K562 (cell line): Measurements from ENCODE around the gene LRRC27. TPM values are rescaled to one million over a fixed set of nuclear protein-coding genes. Genes with fewer than 3 reads are reported as not detected.

Experiments
- FOS ChIP-seq: IDR thresholded peaks from 3 replicates; pipeline ENCODE4 v1.6.1; 2011; ENCODE audit not compliant: insufficient read length; ENCODE audit errors: extremely low read depth
- MYNN ChIP-seq, 2 experiments: sonication (generic); formaldehyde crosslinking in 1 of 2; IDR thresholded peaks; 2 replicates each; pipeline versions ENCODE4 v1.5.0 to v1.6.1; 2016 to 2020; ENCODE audit warnings: antibody characterized with exemption in 1 of 2, missing genetic modification reagents in 1 of 2
- POLR2AphosphoS5 ChIP-seq: IDR thresholded peaks from 2 replicates; pipeline ENCODE4 v1.6.1; 2011; ENCODE audit warnings: mild to moderate bottlenecking, low read depth, low read length, moderate library complexity; ENCODE audit not compliant: control insufficient read depth, insufficient read depth
- RB1 ChIP-seq: fragments of 450-650 bp; IDR thresholded peaks from 2 replicates; pipeline ENCODE4 v1.6.1; 2017; ENCODE audit warnings: low read depth, mild to moderate bottlenecking
- SMAD3 ChIP-seq: fragments of 450-650 bp; formaldehyde crosslinking; conservative IDR thresholded peaks from 2 replicates; pipeline ENCODE4 v1.4.0; 2020; ENCODE audit warnings: mild to moderate bottlenecking
- STAT5A ChIP-seq: IDR thresholded peaks from 2 replicates; pipeline ENCODE4 v1.6.1; 2012; ENCODE audit warnings: low read length, inconsistent platforms, borderline replicate concordance
- TGIF2 ChIP-seq: sonication (generic); formaldehyde crosslinking; IDR thresholded peaks from 2 replicates; pipeline ENCODE4 v1.8.1; 2022; ENCODE audit warnings: mild to moderate bottlenecking, missing genetic modification reagents, moderate library complexity
- WHSC1 ChIP-seq: IDR thresholded peaks from one replicate; pipeline ENCODE4 v1.6.1; 2012; ENCODE audit warnings: low read length, control low read depth, inconsistent platforms
- ZBTB7A ChIP-seq: IDR thresholded peaks from 2 replicates; pipeline ENCODE4 v1.6.1; 2011; ENCODE audit warnings: low read depth, mild to moderate bottlenecking, low read length, moderate library complexity, borderline replicate concordance; ENCODE audit not compliant: control insufficient read depth
- ZNF121 ChIP-seq: sonication (generic); formaldehyde crosslinking; conservative IDR thresholded peaks from 2 replicates; pipeline ENCODE4 v1.8.0; 2022; ENCODE audit warnings: missing genetic modification reagents
- ZNF263 ChIP-seq: sonication (generic); formaldehyde crosslinking; IDR thresholded peaks from 2 replicates; pipeline ENCODE4 v1.8.0; 2022; ENCODE audit warnings: mild to moderate bottlenecking, missing genetic modification reagents, borderline replicate concordance
- ZNF347 ChIP-seq: fragments of 450-650 bp; formaldehyde crosslinking; IDR thresholded peaks from 2 replicates; pipeline ENCODE4 v1.4.0; 2020; ENCODE audit warnings: low read depth, mild to moderate bottlenecking, moderate library complexity
- ZNF764 ChIP-seq: fragments of 250-450 bp; sonication (Bioruptor Pico); IDR thresholded peaks from 2 replicates; pipeline ENCODE4 v1.4.0; 2020; ENCODE audit warnings: low read depth, mild to moderate bottlenecking, moderate library complexity
- polyA plus RNA-seq, 8 experiments: library from polyadenylated mRNA; depleted of rRNA in 4 of 8; stranded (reverse) in 5 of 8; unstranded in 3 of 8; fragments of >200 nt; fragmentation: Nextera tagmentation in 2 of 8; fragmentation: Illumina TruSeq in 1 of 8; extraction: Ambion mirVana in 2 of 8; extraction: Trizol in 1 of 8; gene quantifications; 2 replicates each; pipeline versions ENCODE4 v1.2.1 to v1.2.3, GENCODE V29; 2011 to 2014; ENCODE audit warnings: inconsistent platforms in 1 of 8, missing spikeins in 1 of 8
- total RNA-seq, 7 experiments: library from RNA; depleted of rRNA in 6 of 7; stranded (reverse); fragments of >200 nt in 6 of 7; fragmentation: Illumina TruSeq in 2 of 7; extraction: Trizol in 2 of 7; gene quantifications; 2 replicates each; pipeline versions ENCODE4 v1.2.1 to v1.2.3, GENCODE V29; 2011 to 2021; ENCODE audit warnings: low replicate concordance in 1 of 7
- TF ChIP-seq, protein P1 (sequence below): fragments of 250-450 bp; sonication (Bioruptor Pico); IDR thresholded peaks from 2 replicates; pipeline ENCODE4 v1.8.0; 2021; ENCODE audit warnings: mild to moderate bottlenecking, moderate library complexity
- TF ChIP-seq, protein P2 (sequence below), 2 experiments: fragments of 450-650 bp; IDR thresholded peaks; 2 replicates each; pipeline ENCODE4 v1.6.1; 2018; ENCODE audit warnings: mild to moderate bottlenecking in 2 of 2, low read depth in 1 of 2; ENCODE audit not compliant: partially characterized antibody in 2 of 2
- TF ChIP-seq, protein P3 (sequence below): fragments of 450-650 bp; formaldehyde crosslinking; IDR thresholded peaks from 2 replicates; pipeline ENCODE4 v1.4.0; 2020; ENCODE audit warnings: mild to moderate bottlenecking

The LRRC27 gene
- total and polyA plus RNA-seq, 9 of the 15 experiments (the other 6 are each of a cell fraction or from before 2014, with no cell fraction given), result 0.10 to 2.7 (median 1.4) TPM

DNA sequence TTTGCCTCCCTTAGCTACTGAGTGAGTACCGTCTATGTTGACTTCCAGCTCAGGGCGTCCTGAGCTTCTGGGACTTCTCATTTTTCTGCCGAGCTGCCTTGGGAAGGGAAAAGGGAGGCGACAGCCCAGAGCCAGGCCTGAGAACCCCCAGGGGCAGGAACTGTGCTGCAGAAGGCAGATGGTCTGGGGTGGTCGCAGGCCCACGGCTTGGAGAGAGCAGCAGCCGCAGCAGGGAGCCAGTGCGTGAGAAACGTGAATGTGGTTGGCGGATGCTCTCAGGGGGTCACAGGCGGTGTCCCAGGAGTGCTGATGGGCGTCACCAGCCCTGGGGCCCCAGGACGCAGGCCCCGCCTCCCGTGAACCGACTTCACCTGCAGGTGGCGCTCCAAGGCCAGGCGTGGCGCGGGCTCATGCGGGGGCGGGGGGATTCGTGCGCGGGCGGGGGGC, 55.8 kb downstream of the LRRC27 start (continued):
- TF ChIP-seq, protein P1, sequence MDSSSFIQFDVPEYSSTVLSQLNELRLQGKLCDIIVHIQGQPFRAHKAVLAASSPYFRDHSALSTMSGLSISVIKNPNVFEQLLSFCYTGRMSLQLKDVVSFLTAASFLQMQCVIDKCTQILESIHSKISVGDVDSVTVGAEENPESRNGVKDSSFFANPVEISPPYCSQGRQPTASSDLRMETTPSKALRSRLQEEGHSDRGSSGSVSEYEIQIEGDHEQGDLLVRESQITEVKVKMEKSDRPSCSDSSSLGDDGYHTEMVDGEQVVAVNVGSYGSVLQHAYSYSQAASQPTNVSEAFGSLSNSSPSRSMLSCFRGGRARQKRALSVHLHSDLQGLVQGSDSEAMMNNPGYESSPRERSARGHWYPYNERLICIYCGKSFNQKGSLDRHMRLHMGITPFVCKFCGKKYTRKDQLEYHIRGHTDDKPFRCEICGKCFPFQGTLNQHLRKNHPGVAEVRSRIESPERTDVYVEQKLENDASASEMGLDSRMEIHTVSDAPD (CRISPR knock-in tag), result no peak
- TF ChIP-seq SMAD3 (no peak), POLR2AphosphoS5 (no peak), ZBTB7A (peak; percentile 90), FOS (no peak), RB1 (0 out of 2 replicates have a peak, but pooled peaks have one; percentile 21), ZNF764 (CRISPR knock-in tag) (no peak), ZNF121 (CRISPR knock-in tag) (no peak), WHSC1 (no peak), MYNN (IDR thresholded peaks at IDR 0.05) (no peak), MYNN (CRISPR knock-in tag; IDR thresholded peaks at IDR 0.05) (no peak), STAT5A (no peak), ZNF263 (CRISPR knock-in tag) (no peak), TGIF2 (no peak), ZNF347 (CRISPR knock-in tag) (no peak)
- TF ChIP-seq, protein P2, sequence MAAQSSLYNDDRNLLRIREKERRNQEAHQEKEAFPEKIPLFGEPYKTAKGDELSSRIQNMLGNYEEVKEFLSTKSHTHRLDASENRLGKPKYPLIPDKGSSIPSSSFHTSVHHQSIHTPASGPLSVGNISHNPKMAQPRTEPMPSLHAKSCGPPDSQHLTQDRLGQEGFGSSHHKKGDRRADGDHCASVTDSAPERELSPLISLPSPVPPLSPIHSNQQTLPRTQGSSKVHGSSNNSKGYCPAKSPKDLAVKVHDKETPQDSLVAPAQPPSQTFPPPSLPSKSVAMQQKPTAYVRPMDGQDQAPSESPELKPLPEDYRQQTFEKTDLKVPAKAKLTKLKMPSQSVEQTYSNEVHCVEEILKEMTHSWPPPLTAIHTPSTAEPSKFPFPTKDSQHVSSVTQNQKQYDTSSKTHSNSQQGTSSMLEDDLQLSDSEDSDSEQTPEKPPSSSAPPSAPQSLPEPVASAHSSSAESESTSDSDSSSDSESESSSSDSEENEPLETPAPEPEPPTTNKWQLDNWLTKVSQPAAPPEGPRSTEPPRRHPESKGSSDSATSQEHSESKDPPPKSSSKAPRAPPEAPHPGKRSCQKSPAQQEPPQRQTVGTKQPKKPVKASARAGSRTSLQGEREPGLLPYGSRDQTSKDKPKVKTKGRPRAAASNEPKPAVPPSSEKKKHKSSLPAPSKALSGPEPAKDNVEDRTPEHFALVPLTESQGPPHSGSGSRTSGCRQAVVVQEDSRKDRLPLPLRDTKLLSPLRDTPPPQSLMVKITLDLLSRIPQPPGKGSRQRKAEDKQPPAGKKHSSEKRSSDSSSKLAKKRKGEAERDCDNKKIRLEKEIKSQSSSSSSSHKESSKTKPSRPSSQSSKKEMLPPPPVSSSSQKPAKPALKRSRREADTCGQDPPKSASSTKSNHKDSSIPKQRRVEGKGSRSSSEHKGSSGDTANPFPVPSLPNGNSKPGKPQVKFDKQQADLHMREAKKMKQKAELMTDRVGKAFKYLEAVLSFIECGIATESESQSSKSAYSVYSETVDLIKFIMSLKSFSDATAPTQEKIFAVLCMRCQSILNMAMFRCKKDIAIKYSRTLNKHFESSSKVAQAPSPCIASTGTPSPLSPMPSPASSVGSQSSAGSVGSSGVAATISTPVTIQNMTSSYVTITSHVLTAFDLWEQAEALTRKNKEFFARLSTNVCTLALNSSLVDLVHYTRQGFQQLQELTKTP (IDR thresholded peaks at IDR 0.05; ENCODE audit: low read depth in 1 of 2, partially characterized antibody in 2 of 2), result no peak
- TF ChIP-seq, protein P3, sequence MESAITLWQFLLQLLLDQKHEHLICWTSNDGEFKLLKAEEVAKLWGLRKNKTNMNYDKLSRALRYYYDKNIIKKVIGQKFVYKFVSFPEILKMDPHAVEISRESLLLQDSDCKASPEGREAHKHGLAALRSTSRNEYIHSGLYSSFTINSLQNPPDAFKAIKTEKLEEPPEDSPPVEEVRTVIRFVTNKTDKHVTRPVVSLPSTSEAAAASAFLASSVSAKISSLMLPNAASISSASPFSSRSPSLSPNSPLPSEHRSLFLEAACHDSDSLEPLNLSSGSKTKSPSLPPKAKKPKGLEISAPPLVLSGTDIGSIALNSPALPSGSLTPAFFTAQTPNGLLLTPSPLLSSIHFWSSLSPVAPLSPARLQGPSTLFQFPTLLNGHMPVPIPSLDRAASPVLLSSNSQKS (CRISPR knock-in tag), result no peak
